ENCODE data around the gene SMAD7.

Gene SMAD7, protein sequence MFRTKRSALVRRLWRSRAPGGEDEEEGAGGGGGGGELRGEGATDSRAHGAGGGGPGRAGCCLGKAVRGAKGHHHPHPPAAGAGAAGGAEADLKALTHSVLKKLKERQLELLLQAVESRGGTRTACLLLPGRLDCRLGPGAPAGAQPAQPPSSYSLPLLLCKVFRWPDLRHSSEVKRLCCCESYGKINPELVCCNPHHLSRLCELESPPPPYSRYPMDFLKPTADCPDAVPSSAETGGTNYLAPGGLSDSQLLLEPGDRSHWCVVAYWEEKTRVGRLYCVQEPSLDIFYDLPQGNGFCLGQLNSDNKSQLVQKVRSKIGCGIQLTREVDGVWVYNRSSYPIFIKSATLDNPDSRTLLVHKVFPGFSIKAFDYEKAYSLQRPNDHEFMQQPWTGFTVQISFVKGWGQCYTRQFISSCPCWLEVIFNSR

DNA sequence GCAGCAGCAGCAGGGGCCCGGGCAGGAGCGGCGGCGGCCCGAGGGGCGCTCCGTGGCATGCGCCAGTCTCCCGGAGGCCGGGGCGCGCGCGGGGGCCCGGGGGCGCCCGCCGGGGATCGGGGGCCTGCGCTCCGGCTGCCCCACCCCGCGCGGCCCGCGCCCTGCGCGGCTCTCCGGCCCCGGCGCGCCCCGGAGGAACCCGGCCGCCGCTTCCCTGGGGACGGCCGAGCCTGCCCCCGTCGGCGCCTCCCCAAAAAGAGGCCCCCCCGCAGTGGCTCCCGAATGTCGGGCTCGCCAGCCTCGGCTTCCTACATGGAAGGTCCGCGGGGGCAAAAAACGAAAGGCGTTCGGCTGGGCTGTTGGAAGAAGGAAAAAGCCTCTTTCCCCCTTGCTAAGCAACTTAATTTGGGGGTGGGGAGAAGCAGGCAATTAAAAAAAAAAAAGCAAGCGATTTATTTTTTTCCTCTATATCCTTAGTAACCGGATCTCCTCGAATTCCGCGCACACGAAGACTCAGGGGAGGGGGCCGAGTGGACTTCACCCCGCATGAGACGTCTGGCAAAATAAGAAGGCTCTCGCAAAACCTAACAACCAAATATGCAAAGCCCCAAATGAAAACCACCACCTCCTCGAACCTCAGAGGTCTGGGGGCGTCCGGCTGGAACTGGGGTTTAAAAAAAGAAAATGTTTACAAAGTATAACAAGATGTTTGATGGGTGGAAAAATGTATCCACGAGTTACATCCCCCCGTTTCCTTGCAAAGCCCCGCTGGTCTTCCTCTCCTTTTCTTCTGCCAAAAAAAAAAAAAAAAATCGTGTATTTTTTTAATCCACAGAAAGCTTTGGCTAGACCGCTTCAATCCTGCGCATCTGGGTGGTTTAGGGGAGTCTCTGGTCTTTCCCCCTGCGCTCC is at the start of gene SMAD7:
SMAD7 (minus strand) TSS at position 430 of the 912 bp plus-strand sequence. CDS start 541 bp downstream, outside the sequence.
- TF ChIP-seq CTCF (IDR thresholded peaks at IDR 0.05; ENCODE audit: insufficient read depth, missing control alignments), result no peak
- FAIRE-seq (no peak), DNase-seq (ENCODE audit: insufficient read length, low spot score) (no peak)

DNA sequence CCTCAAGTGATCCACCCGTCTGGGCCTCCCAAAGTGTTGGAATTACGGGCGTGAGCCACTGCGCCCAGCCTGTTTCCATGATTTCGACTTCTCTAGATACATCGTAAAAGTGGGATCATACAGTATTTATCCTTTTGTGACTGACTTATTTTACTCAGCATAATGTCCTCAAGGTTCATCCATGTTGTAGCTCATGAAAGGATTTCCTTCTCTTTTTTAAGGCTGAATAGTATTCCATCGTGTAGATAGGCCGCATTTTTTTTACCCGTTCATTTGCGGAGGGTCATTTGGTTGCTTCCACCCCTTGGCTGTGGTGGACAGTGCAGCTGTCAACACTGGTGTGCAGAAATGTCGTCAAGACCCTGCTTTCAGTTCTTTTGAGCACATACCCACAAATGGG is 48.8 kb upstream of the SMAD7 start:
- no peak for TF ChIP-seq CTCF (IDR thresholded peaks at IDR 0.05; ENCODE audit: insufficient read depth, missing control alignments)
- no peak for DNase-seq (ENCODE audit: insufficient read length, low spot score)
- FAIRE-seq, result no peak

- FAIRE-seq (no peak), DNase-seq (ENCODE audit: insufficient read length, low spot score) (no peak)
- TF ChIP-seq CTCF (IDR thresholded peaks at IDR 0.05; ENCODE audit: insufficient read depth, missing control alignments), result no peak
Observed at GRCh38 chr18:48997985-48998831, 47.4 kb upstream of the SMAD7 start.

GRCh38 chr18:48997681-48997984 is 46.9 kb upstream of the SMAD7 start:
- no peak for DNase-seq (ENCODE audit: insufficient read length, low spot score)
- FAIRE-seq, result no peak
- no peak for TF ChIP-seq CTCF (IDR thresholded peaks at IDR 0.05; ENCODE audit: insufficient read depth, missing control alignments)

DNA sequence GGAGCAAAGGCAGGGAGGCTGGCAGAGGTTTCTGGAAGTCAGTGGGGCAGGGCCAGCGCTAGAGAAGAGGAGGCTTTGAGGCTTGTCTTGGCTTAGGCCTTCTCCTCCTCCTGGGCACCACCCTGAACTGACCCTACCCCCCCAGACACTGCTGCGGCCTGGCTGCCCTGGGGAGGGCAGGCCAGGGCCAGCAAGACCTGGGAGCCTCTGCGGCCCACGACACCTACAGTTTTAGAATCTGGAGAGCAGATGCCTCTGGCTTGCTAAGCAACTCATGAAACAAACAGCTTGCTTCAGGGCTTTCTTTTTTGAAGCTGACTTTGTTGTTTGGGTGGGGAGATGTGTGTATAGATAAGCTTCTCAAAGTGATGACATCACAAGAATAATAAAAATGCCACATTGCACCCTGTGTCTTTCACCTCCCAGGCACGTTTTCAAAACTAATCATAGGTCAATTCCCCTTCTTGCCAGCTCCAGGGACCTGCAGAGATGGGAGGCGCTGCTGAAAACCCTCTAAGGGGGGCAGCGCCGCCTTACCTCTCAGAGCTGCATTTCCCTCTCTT is 46.2 kb upstream of the SMAD7 start:
- no peak for DNase-seq (ENCODE audit: insufficient read length, low spot score)
- TF ChIP-seq CTCF (IDR thresholded peaks at IDR 0.05; ENCODE audit: insufficient read depth, missing control alignments), result no peak
- FAIRE-seq, result no peak

DNA sequence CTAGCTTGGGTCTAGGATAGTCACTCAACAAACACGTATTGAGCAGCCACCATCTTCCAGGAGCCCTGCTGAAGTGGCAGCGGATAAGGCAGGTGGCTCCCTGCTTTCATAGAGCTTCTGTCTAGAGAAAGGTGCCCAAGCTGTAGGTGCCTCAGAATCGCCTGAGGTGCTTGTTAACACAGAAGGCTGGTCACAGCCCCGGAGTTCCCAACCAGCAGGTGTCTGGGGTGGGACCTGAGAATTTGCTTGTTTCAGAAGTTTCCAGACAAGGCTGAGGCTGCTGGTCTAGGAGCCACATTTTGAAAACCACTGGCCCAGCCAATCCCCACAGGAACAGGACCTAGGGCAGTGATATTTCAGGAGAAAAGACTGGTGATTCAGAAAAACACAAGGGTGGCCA is 45.3 kb upstream of the SMAD7 start:
- no peak for DNase-seq (ENCODE audit: insufficient read length, low spot score)
- no peak for TF ChIP-seq CTCF (IDR thresholded peaks at IDR 0.05; ENCODE audit: insufficient read depth, missing control alignments)
- no peak for FAIRE-seq

Data from D721Med (cell line).